K562 (cell line): ENCODE measurements around the gene CNR2. TPM values are rescaled to one million over a fixed set of nuclear protein-coding genes. Genes with fewer than 3 reads are reported as not detected.

Experiments
- ELK3 ChIP-seq: fragments of 450-650 bp; formaldehyde crosslinking; IDR thresholded peaks from 2 replicates; pipeline ENCODE4 v1.4.0; 2020; ENCODE audit warnings: mild to moderate bottlenecking
- ERF ChIP-seq: fragments of 450-650 bp; formaldehyde crosslinking; IDR thresholded peaks from 2 replicates; pipeline ENCODE4 v1.4.0; 2020; ENCODE audit warnings: mild to moderate bottlenecking, mixed read lengths
- KDM2B ChIP-seq: fragments of 250-450 bp; sonication (Bioruptor Pico); IDR thresholded peaks from 2 replicates; pipeline ENCODE4 v1.8.0; 2021; ENCODE audit warnings: mild to moderate bottlenecking, moderate library complexity
- KDM4B ChIP-seq, 2 experiments: fragments of 450-650 bp in 1 of 2; sonication (generic) in 1 of 2; IDR thresholded peaks; 2 replicates each; pipeline ENCODE4 v1.6.1; 2016 to 2017; ENCODE audit warnings: borderline replicate concordance in 2 of 2, antibody characterized with exemption in 1 of 2, low read depth in 1 of 2, mild to moderate bottlenecking in 1 of 2
- SMARCB1 ChIP-seq: IDR thresholded peaks from 2 replicates; pipeline ENCODE4 v1.6.1; 2011; ENCODE audit warnings: improper control_type of control experiment, low read depth; ENCODE audit not compliant: insufficient read length
- TEAD4 ChIP-seq, 2 experiments: sonication (generic) in 1 of 2; formaldehyde crosslinking in 1 of 2; IDR thresholded peaks; 2 replicates each; pipeline versions ENCODE4 v1.6.1 to v1.8.0; 2012 to 2022; ENCODE audit warnings: borderline replicate concordance in 1 of 2, inconsistent platforms in 1 of 2, low read length in 1 of 2, mild to moderate bottlenecking in 1 of 2, missing genetic modification reagents in 1 of 2
- ZBTB11 ChIP-seq, 3 experiments: fragments of 200-800 bp in 1 of 3; fragments of 250-450 bp in 1 of 3; fragments of 450-650 bp in 1 of 3; sonication (Bioruptor Pico) in 1 of 3; sonication (Bioruptor generic) in 1 of 3; formaldehyde crosslinking in 1 of 3; IDR thresholded peaks; 2 replicates each; pipeline versions ENCODE4 v1.6.1 to v1.8.0; 2016 to 2022; ENCODE audit warnings: mild to moderate bottlenecking in 2 of 3, missing genetic modification characterization in 2 of 3, missing compliant biosample characterization in 1 of 3, moderate library complexity in 1 of 3
- ZBTB9 ChIP-seq: fragments of 450-650 bp; formaldehyde crosslinking; IDR thresholded peaks from 2 replicates; pipeline ENCODE4 v1.4.0; 2020; ENCODE audit warnings: mild to moderate bottlenecking, moderate library complexity
- polyA plus RNA-seq, 8 experiments: library from polyadenylated mRNA; depleted of rRNA in 4 of 8; stranded (reverse) in 5 of 8; unstranded in 3 of 8; fragments of >200 nt; fragmentation: Nextera tagmentation in 2 of 8; fragmentation: Illumina TruSeq in 1 of 8; extraction: Ambion mirVana in 2 of 8; extraction: Trizol in 1 of 8; gene quantifications; 2 replicates each; pipeline versions ENCODE4 v1.2.1 to v1.2.3, GENCODE V29; 2011 to 2014; ENCODE audit warnings: inconsistent platforms in 1 of 8, missing spikeins in 1 of 8
- total RNA-seq, 7 experiments: library from RNA; depleted of rRNA in 6 of 7; stranded (reverse); fragments of >200 nt in 6 of 7; fragmentation: Illumina TruSeq in 2 of 7; extraction: Trizol in 2 of 7; gene quantifications; 2 replicates each; pipeline versions ENCODE4 v1.2.1 to v1.2.3, GENCODE V29; 2011 to 2021; ENCODE audit warnings: low replicate concordance in 1 of 7

The CNR2 gene
- total and polyA plus RNA-seq, 9 of the 15 experiments (the other 6 are each of a cell fraction or from before 2014, with no cell fraction given) = not detected

- TF ChIP-seq ZBTB9 (peak; percentile 79), TEAD4 (IDR thresholded peaks at IDR 0.05; ENCODE audit: low read length) (peak; percentile 57), TEAD4 (CRISPR knock-in tag; IDR thresholded peaks at IDR 0.05; ENCODE audit: borderline replicate concordance) (no peak), KDM2B (CRISPR knock-in tag) (no peak), KDM4B (IDR thresholded peaks at IDR 0.05; ENCODE audit: borderline replicate concordance in 2 of 2, low read depth in 1 of 2) (no peak; a peak in 1 of 4 replicates), ZBTB11 (CRISPR knock-in tag; IDR thresholded peaks at IDR 0.05) (peak in 2 of 3 experiments; percentile 26 to 91; a peak in 2 of 6 replicates), SMARCB1 (no peak), ERF (CRISPR knock-in tag) (peak; percentile 90; the same call in 1 of the 2 replicates), ELK3 (CRISPR knock-in tag) (no peak)
Measured at GRCh38 chr1:23959461-23960290, 46.5 kb upstream of the CNR2 start, which contains the start of gene PNRC2 (continued).
